NT2/D1 (cell line): ENCODE measurements around the gene PNPLA7.

ENCODE experiments used
- SUZ12 ChIP-seq: IDR thresholded peaks from 2 replicates; pipeline ENCODE4 v1.6.1; 2011; ENCODE audit not compliant: insufficient read length, insufficient read depth; ENCODE audit errors: extremely low read depth
- YY1 ChIP-seq: IDR thresholded peaks from 2 replicates; pipeline ENCODE4 v1.6.1; 2011; ENCODE audit not compliant: insufficient read length, insufficient read depth
- ZNF274 ChIP-seq: IDR thresholded peaks from 2 replicates; pipeline ENCODE4 v1.6.1; 2011; ENCODE audit warnings: mild to moderate bottlenecking, low read depth, low read length

- TF ChIP-seq ZNF274 (no peak), YY1 (no peak), SUZ12 (no peak)
Measured at GRCh38 chr9:137535120-137535428, 15.1 kb downstream of the PNPLA7 start.
